CD14-positive monocyte (primary cell): Measurements from ENCODE around the gene SZT2. TPM values are rescaled to one million over a fixed set of nuclear protein-coding genes. Genes with fewer than 3 reads are reported as not detected.

Experiments
- DNase-seq, 3 donors: peaks; one replicate each; pipeline ENCODE4 v3.0.0-alpha.2; 2011 to 2022
- H2AFZ ChIP-seq: 2 replicates; pipeline ENCODE4 v1.6.0; 2012; ENCODE audit warnings: mild to moderate bottlenecking, low read depth, low read length, inconsistent platforms; ENCODE audit not compliant: insufficient read depth, poor library complexity, severe bottlenecking
- H3K27ac ChIP-seq, 2 donors: 1 replicate in 1 of 2; 2 replicates in 1 of 2; pipeline ENCODE4 v1.5.1; 2012 to 2013; ENCODE audit warnings: low read length in 2 of 2, control low read depth in 1 of 2, inconsistent platforms in 1 of 2, low read depth in 1 of 2, mild to moderate bottlenecking in 1 of 2
- H3K27me3 ChIP-seq, 2 donors: one replicate each; pipeline versions ENCODE4 v1.6.0 to v1.6.1; 2011 to 2013; ENCODE audit warnings: low read length in 2 of 2; ENCODE audit not compliant: control insufficient read depth in 2 of 2, insufficient read depth in 2 of 2
- H3K36me3 ChIP-seq, 2 donors: replicated peaks in 1 of 2; 1 replicate in 1 of 2; 2 replicates in 1 of 2; pipeline versions ENCODE4 v1.5.1 to v1.6.1; 2012 to 2013; ENCODE audit warnings: low read length in 2 of 2, control low read depth in 1 of 2, inconsistent platforms in 1 of 2, mild to moderate bottlenecking in 1 of 2; ENCODE audit not compliant: insufficient read depth in 2 of 2, control insufficient read depth in 1 of 2
- H3K4me1 ChIP-seq, 2 donors: 1 replicate in 1 of 2; 2 replicates in 1 of 2; pipeline versions ENCODE4 v1.5.1 to v1.6.1; 2012 to 2013; ENCODE audit warnings: low read length in 2 of 2, control low read depth in 1 of 2, inconsistent platforms in 1 of 2, mild to moderate bottlenecking in 1 of 2, moderate library complexity in 1 of 2; ENCODE audit not compliant: insufficient read depth in 2 of 2, control insufficient read depth in 1 of 2
- H3K4me2 ChIP-seq: replicated peaks from 2 replicates; pipeline ENCODE3; 2012; ENCODE audit warnings: low read length, moderate library complexity, mild to moderate bottlenecking; ENCODE audit not compliant: poor library complexity, severe bottlenecking; ENCODE audit errors: extremely low read depth
- H3K4me3 ChIP-seq, 3 experiments: fragments of 200-600 bp in 1 of 3; sonication (generic) in 1 of 3; replicated peaks in 1 of 3; 1 replicate in 2 of 3; 2 replicates in 1 of 3; pipeline ENCODE4 v1.5.1; 2011 to 2013; ENCODE audit warnings: low read length in 3 of 3, mild to moderate bottlenecking in 3 of 3, control low read depth in 2 of 3, low read depth in 2 of 3, inconsistent platforms in 1 of 3, moderate library complexity in 1 of 3
- H3K79me2 ChIP-seq: 2 replicates; pipeline ENCODE4 v1.6.0; 2012; ENCODE audit warnings: mild to moderate bottlenecking, control low read depth, inconsistent platforms, low read length, moderate library complexity; ENCODE audit not compliant: insufficient read depth
- H3K9ac ChIP-seq: 2 replicates; pipeline ENCODE4 v1.6.0; 2017; ENCODE audit warnings: low read length, mild to moderate bottlenecking; ENCODE audit not compliant: insufficient read depth, poor library complexity, severe bottlenecking
- H3K9me3 ChIP-seq, 2 donors: replicated peaks in 1 of 2; 1 replicate in 1 of 2; 2 replicates in 1 of 2; pipeline versions ENCODE4 v1.5.1 to v1.6.1; 2012 to 2013; ENCODE audit warnings: low read length in 2 of 2, control low read depth in 1 of 2; ENCODE audit not compliant: control insufficient read depth in 1 of 2, insufficient read depth in 1 of 2
- H4K20me1 ChIP-seq: 2 replicates; pipeline ENCODE4 v1.6.0; 2012; ENCODE audit warnings: mild to moderate bottlenecking, low read length, control low read depth, moderate library complexity; ENCODE audit not compliant: insufficient read depth
- H3K27ac Mint-ChIP-seq, 7 donors: one replicate each; pipeline ENCODE4 v1.8.0; 2020; ENCODE audit warnings: mild to moderate bottlenecking in 7 of 7, mixed read lengths in 7 of 7, moderate library complexity in 6 of 7, inconsistent platforms in 2 of 7
- H3K27me3 Mint-ChIP-seq, 3 donors: one replicate each; pipeline ENCODE4 v1.8.0; 2021 to 2022; ENCODE audit warnings: low read depth in 3 of 3, mild to moderate bottlenecking in 3 of 3, mixed read lengths in 3 of 3, moderate library complexity in 3 of 3, inconsistent platforms in 1 of 3
- H3K36me3 Mint-ChIP-seq, 2 donors: one replicate each; pipeline ENCODE4 v1.8.0; 2020; ENCODE audit warnings: mixed read lengths in 2 of 2, inconsistent platforms in 1 of 2, mild to moderate bottlenecking in 1 of 2
- H3K4me1 Mint-ChIP-seq: one replicate; pipeline ENCODE4 v1.8.0; 2020; ENCODE audit warnings: mild to moderate bottlenecking, mixed read lengths
- H3K4me3 Mint-ChIP-seq, 2 donors: one replicate each; pipeline ENCODE4 v1.8.0; 2020; ENCODE audit warnings: mild to moderate bottlenecking in 2 of 2, mixed read lengths in 2 of 2, moderate library complexity in 1 of 2
- H3K9me3 Mint-ChIP-seq, 7 donors: one replicate each; pipeline ENCODE4 v1.8.0; 2020 to 2022; ENCODE audit warnings: mixed read lengths in 7 of 7, mild to moderate bottlenecking in 6 of 7, moderate library complexity in 6 of 7, inconsistent platforms in 2 of 7
- CTCF ChIP-seq: fragments of 200-600 bp; IDR thresholded peaks from one replicate; pipeline ENCODE4 v1.8.0; 2022; ENCODE audit warnings: antibody characterized with exemption, mild to moderate bottlenecking
- WGBS: methylation state at CpG from one replicate; pipeline ENCODE4 v1.1.5; 2013; ENCODE audit warnings: missing lambda C conversion rate; ENCODE audit not compliant: insufficient coverage; 5-methylcytosine and 5-hydroxymethylcytosine counted together
- intact Hi-C, 2 donors: fragments of 100-400 bp; cut with micrococcal nuclease; formaldehyde crosslinking; loops; one replicate each; pipeline versions ENCODE4 v1.15.0 to v1.15.1; 2023
- polyA plus RNA-seq, 3 donors: library from polyadenylated mRNA; depleted of rRNA in 1 of 3; unstranded in 2 of 3; stranded (reverse) in 1 of 3; fragments of 300-500 nt in 2 of 3; fragments of >200 nt in 1 of 3; fragmentation: Illumina TruSeq in 2 of 3; gene quantifications; 1 replicate in 2 of 3; 2 replicates in 1 of 3; pipeline ENCODE4 v1.2.3, GENCODE V29; 2012 to 2021

SZT2 gene
- polyA plus RNA-seq, 3 donors, result 2.4 to 29.9 (median 2.6) TPM

- H3K36me3 Mint-ChIP-seq, result no peaks in the 10 kb centered on the region
- no peaks in the 10 kb centered on the region for H3K79me2 ChIP-seq
- no peaks in the 10 kb centered on the region for H3K36me3 ChIP-seq
- peak overlapping the region; percentile 46 for H3K9ac ChIP-seq
- 72% methylated on average over 71 of the region's 72 CpGs for WGBS
- H3K4me3 Mint-ChIP-seq, result peak overlapping the region; percentile 77 to 88
- peak overlapping the region; percentile 61 for H2AFZ ChIP-seq
- H3K27me3 Mint-ChIP-seq, result peaks cover 2 to 5% (median 2%) of the 10 kb centered on the region in 3 donors
- no peaks in the 10 kb centered on the region for H3K9me3 ChIP-seq
- no peaks in the 10 kb centered on the region for H4K20me1 ChIP-seq
- H3K27me3 ChIP-seq, result no peaks in the 10 kb centered on the region
- no peak for TF ChIP-seq CTCF
- intact Hi-C loops, result no loop called here
- peaks cover 16% of the 10 kb centered on the region for H3K4me1 Mint-ChIP-seq
- H3K4me3 ChIP-seq, result peak overlapping the region; percentile 18 to 63 (median 34)
- no peak overlapping the region for H3K27ac ChIP-seq
- peak overlapping the region; percentile 63 for H3K4me2 ChIP-seq
- DNase-seq, result peak in 2 of 3 donors; percentile 12
- H3K9me3 Mint-ChIP-seq, result no peaks in the 10 kb centered on the region
- no peaks in the 10 kb centered on the region for H3K4me1 ChIP-seq
- peak overlapping the region in 5 of 7 donors; percentile 7 to 72 (median 43) for H3K27ac Mint-ChIP-seq
Measured at GRCh38 chr1:43348809-43349593, 40.7 kb upstream of the SZT2 start.

GRCh38 chr1:43349594-43350306 lies 39.9 kb upstream of the SZT2 start:
- no peaks in the 10 kb centered on the region for H3K9me3 ChIP-seq
- H3K27ac Mint-ChIP-seq, result peak overlapping the region in 3 of 7 donors; percentile 7 to 72 (median 60)
- H2AFZ ChIP-seq, result peak overlapping the region; percentile 61
- peak overlapping the region in 1 of 3 experiments; percentile 63 for H3K4me3 ChIP-seq
- H3K4me1 ChIP-seq, result no peaks in the 10 kb centered on the region
- peaks cover 2 to 5% (median 2%) of the 10 kb centered on the region in 3 donors for H3K27me3 Mint-ChIP-seq
- no peak overlapping the region for H3K27ac ChIP-seq
- peaks cover 16% of the 10 kb centered on the region for H3K4me1 Mint-ChIP-seq
- no peaks in the 10 kb centered on the region for H3K36me3 ChIP-seq
- WGBS, result 90% methylated on average over 9 of the region's 11 CpGs
- H3K9ac ChIP-seq, result no peak overlapping the region
- intact Hi-C loops, result loop anchor here in 1 of 2 donors (5.0 kb wide), 1 partner anchor 38 kb away; the partner anchor contains the start of genes MED8 and SZT2
- no peaks in the 10 kb centered on the region for H4K20me1 ChIP-seq
- H3K79me2 ChIP-seq, result no peaks in the 10 kb centered on the region
- H3K36me3 Mint-ChIP-seq, result peaks cover 4% of the 10 kb centered on the region in 2 donors
- no peak for DNase-seq
- peak overlapping the region; percentile 63 for H3K4me2 ChIP-seq
- TF ChIP-seq CTCF, result no peak
- peak overlapping the region; percentile 77 to 88 for H3K4me3 Mint-ChIP-seq
- no peaks in the 10 kb centered on the region for H3K9me3 Mint-ChIP-seq
- no peaks in the 10 kb centered on the region for H3K27me3 ChIP-seq
